OCI-LY3 (cell line): ENCODE results near the gene CSF2.

ENCODE experiments used
- CTCF ChIP-seq: fragments of 200-600, 300-600 bp; sonication (generic); IDR thresholded peaks from 2 replicates; pipeline ENCODE4 v1.5.1; 2014; ENCODE audit warnings: antibody characterized with exemption, low read length, low read depth
- EZH2phosphoT487 ChIP-seq: fragments of 200-600 bp; shearing (Covaris generic); IDR thresholded peaks from 2 replicates; pipeline ENCODE4 v1.6.1; 2018; ENCODE audit warnings: antibody characterized with exemption, mixed run types, low read depth

- TF ChIP-seq CTCF (no peak), EZH2phosphoT487 (no peak)
These were observed 19.4 kb upstream of the CSF2 start for GRCh38 chr5:132054031-132054696.
